ENCODE measurements around the gene CXCR6.

GRCh38 chr3:45957586-45957985 is 14.3 kb downstream of the CXCR6 start:
- TF ChIP-seq CTCF (IDR thresholded peaks at IDR 0.05 in 4 of 5, conservative IDR thresholded peaks at IDR 0.05 in 1 of 5), result no peak
- TF ChIP-seq POLR2A (IDR thresholded peaks at IDR 0.05), result no peak

Measured in gastrocnemius medialis (tissue), 4 donors.